GM18511 (cell line): ENCODE measurements around the gene PFN2.
"Not testable (repeated sequence)": the region's sequence is repeated elsewhere in the genome, so short reads cannot be mapped to it uniquely, and the experiment has no call there.

Experiments
- ATAC-seq: cut with Tn5 transposase; IDR thresholded peaks from one replicate; pipeline ENCODE4 v1.9.1; 2021; ENCODE audit warnings: mild to moderate bottlenecking, moderate library complexity; ENCODE audit not compliant: unreplicated experiment

The PFN2 gene

DNA sequence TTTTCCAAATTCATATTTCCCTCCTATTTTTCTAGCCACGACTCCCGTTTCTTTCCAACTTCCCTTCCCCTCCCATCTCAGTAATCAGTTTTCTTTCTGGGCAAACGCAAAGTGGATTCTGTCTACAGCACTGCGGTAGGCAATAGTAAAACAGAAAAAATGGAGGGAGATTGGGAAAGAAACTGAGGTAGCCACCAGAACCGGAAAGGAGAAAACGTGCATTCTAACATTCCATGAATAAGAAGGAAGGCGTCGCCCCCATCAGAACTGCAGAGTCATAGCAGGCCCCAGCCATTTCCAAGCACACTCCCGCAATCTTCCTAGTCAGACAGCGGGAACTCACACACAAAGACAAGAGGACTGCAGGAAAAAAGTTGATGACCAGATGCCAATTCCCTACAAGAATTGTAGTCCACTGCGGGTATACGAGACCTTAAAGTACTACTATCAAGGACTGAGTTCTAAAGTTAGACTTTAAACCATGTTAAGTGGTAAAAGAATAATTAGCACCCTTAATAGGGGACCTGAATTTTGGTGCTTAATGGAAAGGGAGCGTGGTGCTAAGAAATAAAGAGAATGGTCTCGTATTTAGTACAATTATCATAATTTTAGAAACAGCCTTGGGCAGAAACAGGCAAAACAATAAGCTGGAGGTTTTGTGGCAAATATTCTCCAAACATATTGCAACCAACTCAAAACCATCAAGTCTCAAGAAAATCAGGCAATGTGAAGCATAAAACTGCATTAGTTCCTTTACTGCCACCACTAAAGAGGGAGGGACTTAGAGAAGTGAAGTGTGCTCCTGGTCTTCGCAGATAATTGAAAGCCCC is 1.4 kb downstream of the PFN2 start:
- ATAC-seq: no peak

DNA sequence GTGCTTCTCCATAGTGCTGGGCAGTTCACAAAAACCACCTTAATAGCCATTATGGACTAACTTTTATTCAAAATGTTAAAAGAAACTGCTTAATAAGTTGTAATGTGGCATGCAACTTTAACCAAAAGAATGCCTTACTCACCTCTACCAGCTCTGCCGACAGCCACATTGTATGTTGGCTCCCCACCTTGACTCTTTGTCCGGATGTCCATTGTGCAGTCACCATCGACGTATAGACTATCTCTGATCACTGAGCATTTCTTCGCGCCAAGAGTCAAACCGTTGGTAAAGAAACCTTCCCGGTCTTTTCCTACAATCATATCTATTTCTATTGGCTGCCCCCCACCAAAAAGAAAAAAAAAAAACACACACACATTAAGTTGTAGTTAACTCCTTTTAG is 2.5 kb downstream of the PFN2 start:
- no peak for ATAC-seq

DNA sequence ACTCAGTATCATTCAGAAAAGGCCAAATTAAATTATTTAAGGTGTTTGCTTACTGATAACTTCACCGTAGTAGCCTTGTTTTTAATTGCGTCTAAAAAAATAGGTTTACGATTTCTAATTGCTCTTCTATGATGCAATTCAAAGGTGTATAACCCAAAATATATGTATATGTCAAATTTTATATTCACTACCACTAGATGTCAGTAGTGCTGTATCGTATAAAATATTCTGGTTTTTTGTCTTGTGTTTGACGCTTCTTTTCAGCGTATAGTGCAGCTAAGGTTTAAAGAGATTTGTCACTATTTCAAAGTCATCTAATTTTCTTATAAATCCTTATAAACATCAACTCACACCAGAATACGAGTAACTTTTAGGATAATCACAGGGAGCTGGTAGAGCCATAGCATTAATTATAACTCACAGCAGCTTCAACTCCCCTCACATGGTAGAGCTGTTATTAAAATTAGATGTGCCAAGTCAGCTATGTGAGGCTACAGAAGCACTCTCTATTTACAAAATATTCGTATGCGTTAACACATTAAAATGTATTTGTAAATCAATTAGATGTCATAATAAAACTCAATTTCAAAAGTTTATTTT is 3.5 kb downstream of the PFN2 start:
- no peak for ATAC-seq

DNA sequence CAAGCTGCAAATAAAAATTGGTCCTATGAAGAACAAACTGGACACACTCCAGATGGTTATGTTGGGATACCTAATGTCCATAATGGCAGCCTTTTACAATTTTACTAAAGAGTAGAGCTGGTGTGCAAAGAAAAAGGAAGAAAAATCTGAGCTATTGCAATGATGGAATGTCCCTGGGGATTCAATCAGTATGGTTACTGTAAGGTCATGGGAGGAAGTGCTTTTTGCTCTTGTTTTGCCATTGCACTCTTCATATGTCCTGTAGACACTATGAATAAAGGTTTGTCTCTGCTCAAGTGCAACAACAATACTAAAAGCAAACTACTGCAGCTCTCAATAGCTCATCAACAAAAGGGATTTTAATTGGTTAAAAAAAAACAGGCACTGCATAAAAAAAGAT is 5.4 kb downstream of the PFN2 start:
- ATAC-seq: no peak

DNA sequence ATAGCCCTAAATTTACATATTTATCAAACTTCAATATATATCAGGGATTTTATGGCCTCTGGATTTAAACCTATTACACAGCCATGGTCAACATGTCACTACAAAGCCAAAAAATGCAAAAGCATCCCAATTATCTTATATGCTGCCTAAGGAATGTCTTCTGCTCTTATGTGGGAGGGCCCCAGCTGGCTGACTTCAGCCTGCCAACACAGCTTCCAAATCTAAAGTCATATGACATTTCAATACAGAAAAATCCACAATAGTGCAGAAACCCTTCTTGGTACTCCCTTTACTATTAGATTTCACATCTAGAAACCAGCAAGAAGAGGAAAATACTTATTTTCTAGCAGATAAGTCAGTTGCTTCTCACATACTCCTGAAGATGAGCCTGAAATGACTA is 6.4 kb downstream of the PFN2 start:
- ATAC-seq: no peak

DNA sequence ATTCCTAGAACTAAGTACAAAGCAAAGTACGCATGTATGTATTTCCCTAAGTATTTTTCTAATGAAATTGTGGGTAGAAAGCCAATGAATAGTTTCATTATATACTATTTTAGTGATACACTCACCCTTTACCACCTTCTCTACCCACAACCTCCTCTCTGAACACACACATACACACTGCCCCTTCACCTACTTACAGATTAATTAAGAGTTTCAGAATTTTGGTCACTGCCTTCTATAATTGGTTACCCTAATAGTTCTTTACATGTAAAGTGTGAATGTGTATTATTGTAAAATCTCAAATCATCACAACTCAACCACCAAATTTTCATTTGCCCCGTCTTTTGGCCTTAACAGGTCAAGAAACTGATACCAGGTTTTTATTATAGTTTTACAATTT is 7.2 kb downstream of the PFN2 start:
- no peak for ATAC-seq

DNA sequence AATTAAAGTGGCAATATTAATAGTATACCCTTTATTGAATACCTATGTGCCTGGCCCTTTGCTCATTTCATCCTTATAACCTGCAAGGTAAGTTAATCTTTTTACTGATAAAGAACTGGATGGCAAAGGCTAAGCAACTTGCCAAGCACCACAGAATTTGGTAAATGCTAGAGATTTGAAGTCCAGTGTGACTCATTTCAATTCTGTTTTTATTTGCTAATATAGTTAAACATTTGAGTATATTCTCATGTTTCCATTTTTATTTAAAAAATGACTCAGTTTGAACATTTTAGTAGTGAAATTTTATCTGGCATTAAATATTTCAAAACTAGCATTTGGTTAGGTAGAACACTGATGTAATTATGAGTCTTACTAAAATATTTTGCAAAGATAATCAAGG is 11.3 kb downstream of the PFN2 start:
- no peak for ATAC-seq

DNA sequence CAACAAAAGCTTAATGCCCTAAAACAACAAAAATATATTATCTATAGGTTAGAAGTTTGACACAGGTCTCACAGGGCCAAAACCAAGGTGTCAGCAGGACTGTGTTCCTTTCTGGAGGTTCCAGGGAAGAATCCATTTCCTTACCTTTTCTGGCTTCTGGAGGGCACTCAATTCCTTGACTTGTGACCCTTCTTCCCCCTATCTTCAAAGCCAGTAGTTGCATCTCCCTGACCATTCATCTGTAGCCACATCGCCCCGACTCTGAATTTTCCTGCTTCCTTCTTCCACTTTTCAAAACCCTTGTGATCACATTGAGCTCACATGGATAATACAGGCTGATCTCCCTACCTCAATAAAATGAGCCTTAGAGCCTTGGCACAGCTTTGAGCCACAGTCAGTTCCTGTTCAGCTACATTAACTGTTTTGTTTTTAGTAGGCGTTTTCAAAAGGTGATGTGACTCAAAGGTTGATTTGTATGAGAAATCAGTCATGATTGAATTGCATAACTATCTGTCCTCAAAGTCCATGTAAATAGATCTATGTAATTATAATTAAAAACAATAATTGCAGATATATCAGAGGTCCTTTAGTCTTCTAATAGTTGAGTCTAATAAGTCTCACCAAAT is 12.4 kb downstream of the PFN2 start:
- ATAC-seq: no peak

DNA sequence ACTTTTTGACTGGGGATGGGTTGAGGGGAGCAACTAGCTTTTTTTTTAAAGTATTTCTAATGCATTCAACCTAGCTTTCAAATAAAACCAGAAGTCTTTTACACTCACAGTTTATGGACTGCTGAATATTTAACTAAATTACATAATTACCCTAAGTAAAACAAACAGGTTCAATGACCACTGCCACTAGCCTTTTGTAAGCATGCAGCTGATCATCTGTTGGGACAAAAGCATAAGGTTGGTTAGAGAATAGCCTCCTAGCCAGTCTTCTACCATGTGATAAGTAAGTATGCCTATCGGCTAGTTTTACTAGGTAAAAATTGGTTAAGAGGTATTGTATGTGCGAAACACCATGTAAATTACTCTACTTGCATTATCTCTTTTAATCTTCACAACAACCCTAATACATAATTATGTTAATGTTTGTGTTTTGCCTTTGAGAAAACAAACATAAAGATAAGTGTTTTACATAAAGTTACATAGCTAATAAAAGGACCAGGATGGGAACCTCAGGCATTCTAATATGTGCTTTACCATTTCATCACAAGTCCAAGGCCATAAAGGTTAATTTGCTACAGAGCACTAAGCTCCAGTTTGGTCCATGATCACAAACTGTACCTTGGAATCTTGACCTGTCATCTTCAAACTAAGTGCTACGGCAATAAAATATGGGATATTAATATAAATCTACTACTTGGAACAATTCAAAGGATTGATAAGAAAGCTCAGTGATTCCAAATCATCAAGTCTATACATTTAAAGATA is 13.2 kb downstream of the PFN2 start:
- ATAC-seq: no peak

DNA sequence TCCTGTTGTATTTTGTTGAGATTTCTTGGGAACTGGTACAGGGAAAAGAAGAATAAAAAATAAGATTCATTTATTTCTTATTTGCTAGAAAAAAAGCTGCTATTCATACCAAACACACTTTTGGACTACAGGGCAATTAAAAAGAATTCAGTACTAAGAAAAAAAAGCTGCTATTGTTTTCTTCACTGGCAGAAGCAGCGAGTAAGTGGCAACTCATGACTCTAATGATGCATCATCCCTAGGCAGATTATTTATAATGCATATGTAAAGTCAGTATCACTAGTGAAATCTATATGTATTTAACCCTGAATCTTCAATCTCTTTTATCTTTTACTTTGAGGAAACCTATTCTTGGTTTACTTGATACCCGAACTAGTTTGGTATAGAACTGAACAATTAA is 15.2 kb downstream of the PFN2 start:
- no peak for ATAC-seq

DNA sequence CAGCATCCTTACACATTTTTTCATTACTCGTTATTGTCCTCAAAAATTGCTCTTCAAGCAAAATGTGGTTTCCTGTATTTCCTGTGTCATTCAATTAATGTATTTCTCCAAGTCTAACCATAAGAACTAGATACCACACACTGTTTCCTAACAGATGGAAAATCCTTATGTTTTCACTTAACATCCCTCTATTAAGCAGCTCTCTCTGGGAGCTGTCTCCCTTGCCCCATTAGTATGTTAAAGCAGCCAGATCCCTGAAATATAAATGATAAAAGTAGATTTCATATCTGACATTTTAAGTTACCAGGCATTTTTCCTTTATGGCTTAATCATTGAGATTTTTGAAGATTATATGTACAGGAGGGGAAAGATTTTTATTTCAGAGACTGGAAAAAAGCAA is 15.9 kb downstream of the PFN2 start:
- no peak for ATAC-seq

DNA sequence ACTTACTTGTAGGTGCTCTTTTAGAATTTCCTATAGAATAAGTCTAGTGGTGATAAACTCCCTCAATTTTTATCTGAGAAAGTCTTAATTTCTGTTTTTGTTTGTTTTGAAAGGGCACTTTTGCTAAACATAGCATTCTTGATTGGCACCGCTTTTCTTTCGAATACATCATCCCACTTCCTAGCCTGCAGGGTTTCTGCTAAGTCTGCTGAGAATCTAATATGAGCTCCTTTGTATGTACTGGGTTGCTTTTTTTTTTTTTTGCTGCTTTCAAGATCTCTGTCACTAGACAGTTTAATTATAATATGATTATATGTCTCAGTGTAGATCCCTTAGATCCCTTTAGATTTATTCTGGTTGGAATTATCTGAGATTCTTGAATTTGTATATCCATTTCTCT is 21.5 kb downstream of the PFN2 start:
- no peak for ATAC-seq

DNA sequence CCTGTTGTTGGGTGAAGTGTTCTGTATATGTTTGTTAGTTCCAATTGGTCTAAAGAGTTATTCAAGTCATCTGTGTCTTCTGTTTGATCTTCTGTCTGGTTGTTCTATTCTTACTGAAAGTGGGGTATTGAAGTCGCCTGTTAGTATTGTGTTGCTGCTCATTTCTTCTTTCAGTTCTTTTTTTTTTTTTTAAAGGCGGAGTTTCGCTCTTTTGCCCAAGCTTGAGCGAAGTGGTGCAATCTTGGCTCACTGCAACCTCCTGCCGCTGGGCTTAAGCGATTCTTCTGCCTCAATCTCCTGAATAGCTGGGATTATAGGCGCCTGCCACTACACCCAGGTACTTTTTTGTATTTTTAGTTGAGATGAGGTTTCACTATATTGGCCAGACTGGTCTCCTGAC is 23.5 kb downstream of the PFN2 start:
- no peak for ATAC-seq

DNA sequence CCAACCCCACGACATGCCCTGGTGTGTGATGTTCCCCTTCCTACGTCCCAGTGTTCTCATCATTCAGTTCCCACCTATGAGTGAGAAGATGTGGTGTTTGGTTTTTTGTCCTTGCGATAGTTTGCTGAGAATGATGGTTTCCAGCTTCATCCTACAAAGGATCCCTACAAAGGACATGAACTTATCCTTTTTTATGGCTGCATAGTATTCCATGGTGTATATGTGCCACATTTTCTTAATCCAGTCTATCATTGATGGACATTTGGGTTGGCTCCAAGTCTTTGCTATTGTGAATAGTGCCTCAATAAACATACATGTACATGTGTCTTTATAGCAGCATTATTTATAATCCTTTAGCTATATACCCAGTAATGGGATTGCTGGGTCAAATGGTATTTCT is 26.7 kb downstream of the PFN2 start:
- ATAC-seq: not testable (repeated sequence)

DNA sequence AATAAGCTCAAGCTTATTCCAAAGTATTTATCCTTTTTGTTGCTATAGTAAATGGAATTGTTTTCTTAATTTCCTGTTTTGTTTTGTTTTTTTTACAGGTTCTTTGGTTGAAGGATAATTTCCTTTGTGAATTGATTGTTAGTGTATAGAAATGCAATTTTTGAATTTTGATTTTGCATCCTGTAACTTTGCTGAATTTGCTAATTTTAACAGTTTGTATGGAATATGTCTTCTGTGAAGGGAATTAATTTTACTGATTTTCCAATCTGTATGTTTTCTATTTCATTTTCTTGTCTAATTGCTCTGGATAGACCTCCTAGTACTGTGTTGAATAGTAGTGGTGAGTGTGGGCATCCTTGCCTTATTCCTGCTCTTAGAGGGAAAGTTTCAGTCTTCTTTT is 28.3 kb downstream of the PFN2 start:
- ATAC-seq: no peak

DNA sequence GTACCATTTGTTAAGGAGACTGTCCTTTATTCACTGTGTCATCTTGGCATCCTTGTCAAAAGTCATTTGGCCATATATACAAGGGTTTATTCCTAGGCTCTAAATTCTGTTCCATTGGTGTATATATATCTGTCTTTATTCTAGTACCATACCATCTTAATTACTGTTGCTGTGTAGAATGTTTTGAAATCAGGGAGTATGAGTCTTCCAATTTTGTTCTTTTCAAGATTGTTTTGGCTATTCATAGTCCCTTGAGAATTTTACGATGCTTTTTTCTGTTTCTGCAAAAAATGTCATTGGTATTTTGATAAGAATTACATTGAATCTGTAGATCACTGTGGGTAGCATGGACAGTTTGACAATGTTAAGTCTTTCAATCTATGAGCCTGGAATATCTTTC is 28.7 kb downstream of the PFN2 start:
- ATAC-seq: no peak

DNA sequence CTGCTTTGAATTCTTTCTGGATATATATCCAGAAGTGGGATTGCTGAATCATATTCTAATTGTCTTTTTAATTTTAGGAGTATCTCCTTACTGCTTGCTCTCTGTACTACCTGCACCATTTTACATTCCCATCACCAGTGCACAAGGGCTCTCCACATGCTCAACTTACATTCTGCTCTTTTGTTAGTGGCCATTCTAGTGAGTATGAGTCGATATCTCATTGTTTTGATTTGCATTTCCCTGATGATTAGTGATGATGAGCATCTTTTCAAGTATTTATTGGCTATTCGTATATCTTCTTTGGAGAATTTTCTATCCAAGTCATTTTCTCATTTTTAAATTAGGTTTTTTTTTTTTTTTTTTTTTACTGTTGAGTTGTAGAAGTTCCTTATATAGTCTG is 29.5 kb downstream of the PFN2 start:
- ATAC-seq: no peak

DNA sequence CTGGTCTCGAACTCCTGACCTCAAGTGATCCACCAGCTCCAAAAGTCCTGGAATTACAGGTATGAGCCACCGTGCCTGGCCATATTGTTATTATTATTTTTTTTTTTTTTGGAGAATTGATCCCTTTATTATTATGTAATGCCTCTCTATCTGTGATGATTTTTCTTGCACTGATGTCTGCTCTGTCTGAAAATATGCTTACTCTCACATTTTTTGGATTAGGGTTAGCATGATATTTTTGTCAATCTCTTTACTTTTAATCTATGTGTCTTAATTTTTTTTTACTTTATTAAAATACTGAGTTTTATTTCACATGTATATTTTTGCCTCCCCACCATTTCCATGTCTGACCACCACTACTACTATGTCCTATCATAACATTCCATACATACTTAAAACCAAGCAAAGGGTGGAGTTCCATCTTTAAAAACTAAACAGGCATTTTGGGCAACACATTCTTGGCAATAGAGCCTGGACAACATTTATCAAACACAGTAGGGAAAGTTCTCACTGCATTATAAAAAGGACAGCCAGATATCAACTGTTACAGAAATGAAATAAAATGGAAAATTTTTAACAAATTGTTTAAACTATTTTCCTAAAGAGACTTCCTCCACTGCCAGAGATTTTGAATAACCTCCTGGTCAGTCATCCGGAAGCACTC is 32.2 kb downstream of the PFN2 start:
- ATAC-seq: not testable (repeated sequence)

DNA sequence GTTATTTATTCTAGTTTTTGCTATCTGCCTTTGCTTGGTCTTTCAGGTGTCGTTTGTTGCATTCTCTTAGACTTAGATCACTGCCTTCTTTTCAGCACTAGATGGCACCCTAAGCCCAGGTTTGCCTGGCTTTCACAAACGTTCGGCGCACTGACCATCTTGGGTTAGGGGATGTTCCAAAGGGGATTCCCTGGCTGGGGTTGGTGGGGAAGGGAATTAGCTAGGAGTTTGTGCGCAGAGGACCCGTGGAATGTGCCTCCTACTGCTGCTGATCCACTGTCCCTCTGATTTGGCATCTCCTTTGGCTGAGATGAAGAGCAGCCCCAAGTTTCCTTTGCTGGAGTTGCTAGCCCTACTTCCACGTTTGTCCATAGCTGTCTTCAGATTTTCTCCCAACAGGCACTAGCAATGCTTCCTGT is 33.9 kb downstream of the PFN2 start:
- peak; percentile 72 for ATAC-seq

DNA sequence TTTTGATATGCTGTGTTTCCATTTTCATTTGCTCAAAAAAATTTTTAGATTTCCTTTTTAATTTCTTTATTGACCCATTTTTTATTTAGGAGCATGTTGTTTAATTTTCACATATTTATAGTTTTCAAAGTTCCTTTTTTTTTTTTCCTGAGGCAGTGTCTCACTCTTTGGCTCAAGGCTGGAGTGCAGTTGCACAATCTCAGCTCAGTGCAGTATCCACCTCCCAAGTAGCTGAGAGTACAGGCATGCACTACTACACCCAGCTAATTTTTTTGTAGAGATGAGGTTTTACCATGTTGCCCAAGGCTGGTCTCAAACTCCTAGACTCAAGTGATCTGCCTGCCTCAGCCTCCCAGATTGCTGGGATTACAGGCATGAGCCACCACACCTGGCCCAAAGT is 36.2 kb downstream of the PFN2 start:
- no peak for ATAC-seq

DNA sequence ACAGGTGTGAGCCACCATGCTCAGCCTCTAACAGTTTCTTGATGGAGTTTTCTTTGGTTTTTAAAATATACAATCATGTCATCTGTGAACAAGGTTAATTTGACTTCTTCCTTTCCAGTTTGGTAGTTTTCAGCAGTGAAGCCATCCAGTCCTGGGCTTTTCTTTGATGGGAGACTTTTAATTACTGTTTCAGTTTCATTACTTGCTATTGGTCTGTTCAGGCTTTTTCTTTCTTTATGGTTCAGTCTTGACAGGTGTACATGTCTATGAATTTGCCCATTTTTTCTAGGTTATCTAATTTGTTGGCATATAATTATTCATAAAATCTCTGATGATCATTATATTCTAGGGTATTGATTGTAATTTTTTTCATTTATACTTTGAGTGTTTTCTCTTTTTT is 36.8 kb downstream of the PFN2 start:
- ATAC-seq: no peak
